Measurements from ENCODE around the gene FAM187B. TPM values are rescaled to one million over a fixed set of nuclear protein-coding genes. Genes with fewer than 3 reads are reported as not detected.

FAM187B gene
- total and polyA plus RNA-seq, 8 donors = not detected

- no peak for TF ChIP-seq CTCF (IDR thresholded peaks at IDR 0.05)
- Histone ChIP-seq H3K4me1 (no peaks in the 10 kb centered on the region), H3K27ac (no peak overlapping the region), H3K4me3 (no peak overlapping the region), H3K36me3 (no peaks in the 10 kb centered on the region), H3K9me3 (no peaks in the 10 kb centered on the region), H3K27me3 (no peaks in the 10 kb centered on the region)
- 69 to 71% methylated on average over 3 of the region's 3 CpGs for WGBS, 2 donors
- FAIRE-seq (no peak), DNase-seq (no peak), ATAC-seq (no peak)
- intact Hi-C loops (cut with DNase I) = no loop called here
Observed at GRCh38 chr19:35176181-35176570, 52.4 kb downstream of the FAM187B start.

Other genes starting within 250 kb of the FAM187B start
- 10 to 100 TPM; 47.3 to 97.2 (median 87.4) TPM for gene GRAMD1A, start 228.4 kb downstream of the FAM187B start, total RNA-seq
- gene GRAMD1A, start 228.4 kb downstream of the FAM187B start, polyA plus RNA-seq = 100 to 1,000 TPM in 1 of 2 donors, 10 to 100 TPM in 1; 49.7 to 137 TPM
- 10 to 100 TPM in 1 of 6 donors, 1 to 10 TPM in 5; 2.9 to 11.0 (median 4.4) TPM for gene SCN1B, start 198.3 kb downstream of the FAM187B start, total RNA-seq
- gene SCN1B, start 198.3 kb downstream of the FAM187B start, polyA plus RNA-seq = 10 to 100 TPM; 14.0 to 15.1 TPM
- gene HPN, start 187.0 kb downstream of the FAM187B start, total RNA-seq = 100 to 1,000 TPM in 4 of 6 donors, 10 to 100 TPM in 2; 93.0 to 146 (median 118) TPM
- gene HPN, start 187.0 kb downstream of the FAM187B start, polyA plus RNA-seq = 100 to 1,000 TPM; 208 to 238 TPM
- 10 to 100 TPM; 12.2 to 33.4 (median 16.7) TPM for gene FXYD3, start 112.9 kb downstream of the FAM187B start, total RNA-seq
- 10 to 100 TPM; 33.9 to 59.1 TPM for gene FXYD3, start 112.9 kb downstream of the FAM187B start, polyA plus RNA-seq
- 1 to 10 TPM in 5 of 6 donors, under 1 TPM in 1; 0.38 to 2.5 (median 1.7) TPM for gene LGI4, start 93.7 kb downstream of the FAM187B start, total RNA-seq
- gene LGI4, start 93.7 kb downstream of the FAM187B start, polyA plus RNA-seq = 10 to 100 TPM in 1 of 2 donors, 1 to 10 TPM in 1; 8.0 to 17.9 TPM
- 1 to 10 TPM; 2.8 to 6.8 (median 4.6) TPM for gene FXYD1, start 89.9 kb downstream of the FAM187B start, total RNA-seq
- gene FXYD1, start 89.9 kb downstream of the FAM187B start, polyA plus RNA-seq = 10 to 100 TPM in 1 of 2 donors, 1 to 10 TPM in 1; 9.3 to 16.1 TPM
- gene FXYD7, start 85.5 kb downstream of the FAM187B start, total RNA-seq = under 1 TPM in 1 of 6 donors, not detected in 5; 0.23 TPM
- gene FXYD7, start 85.5 kb downstream of the FAM187B start, polyA plus RNA-seq = under 1 TPM in 1 of 2 donors, not detected in 1; 0.61 TPM
- gene FXYD5, start 74.0 kb downstream of the FAM187B start, total RNA-seq = 10 to 100 TPM in 3 of 6 donors, 1 to 10 TPM in 3; 2.6 to 34.1 (median 9.2) TPM
- 100 to 1,000 TPM in 1 of 2 donors, 10 to 100 TPM in 1; 31.9 to 101 TPM for gene FXYD5, start 74.0 kb downstream of the FAM187B start, polyA plus RNA-seq
- gene LSR, start 20.3 kb upstream of the FAM187B start, total RNA-seq = 100 to 1,000 TPM in 1 of 6 donors, 10 to 100 TPM in 5; 51.6 to 103 (median 67.0) TPM
- gene LSR, start 20.3 kb upstream of the FAM187B start, polyA plus RNA-seq = 10 to 100 TPM; 46.1 to 67.5 TPM
- gene USF2, start 40.2 kb upstream of the FAM187B start, total RNA-seq = 10 to 100 TPM; 46.4 to 84.9 (median 59.8) TPM
- 100 to 1,000 TPM; 106 to 112 TPM for gene USF2, start 40.2 kb upstream of the FAM187B start, polyA plus RNA-seq
- 10 to 100 TPM in 1 of 6 donors, 1 to 10 TPM in 4, under 1 TPM in 1; 0.69 to 10.2 (median 2.2) TPM for gene HAMP, start 53.8 kb upstream of the FAM187B start, total RNA-seq
- 100 to 1,000 TPM in 1 of 2 donors, 10 to 100 TPM in 1; 24.5 to 138 TPM for gene HAMP, start 53.8 kb upstream of the FAM187B start, polyA plus RNA-seq
- gene MAG, start 63.4 kb upstream of the FAM187B start, total RNA-seq = under 1 TPM in 1 of 6 donors, not detected in 5; 0.17 TPM
- gene MAG, start 63.4 kb upstream of the FAM187B start, polyA plus RNA-seq = under 1 TPM in 1 of 2 donors, not detected in 1; 0.47 TPM
- 1 to 10 TPM in 2 of 6 donors, under 1 TPM in 4; 0.32 to 2.1 (median 0.94) TPM for gene CD22, start 100.4 kb upstream of the FAM187B start, total RNA-seq
- under 1 TPM; 0.38 to 0.49 TPM for gene CD22, start 100.4 kb upstream of the FAM187B start, polyA plus RNA-seq
- 1 to 10 TPM in 4 of 6 donors, under 1 TPM in 2; 0.60 to 3.5 (median 1.8) TPM for gene FFAR1, start 119.2 kb upstream of the FAM187B start, total RNA-seq
- 10 to 100 TPM in 1 of 2 donors, 1 to 10 TPM in 1; 3.6 to 30.1 TPM for gene FFAR1, start 119.2 kb upstream of the FAM187B start, polyA plus RNA-seq
- under 1 TPM in 5 of 6 donors, not detected in 1; 0.09 to 0.37 (median 0.26) TPM for gene FFAR3, start 129.7 kb upstream of the FAM187B start, total RNA-seq
- gene FFAR3, start 129.7 kb upstream of the FAM187B start, polyA plus RNA-seq = 1 to 10 TPM; 1.5 to 2.7 TPM
- under 1 TPM in 2 of 6 donors, not detected in 4; 0.12 to 0.16 TPM for gene GPR42, start 142.3 kb upstream of the FAM187B start, total RNA-seq
- under 1 TPM in 1 of 2 donors, not detected in 1; 0.52 TPM for gene GPR42, start 142.3 kb upstream of the FAM187B start, polyA plus RNA-seq
- under 1 TPM in 4 of 6 donors, not detected in 2; 0.20 to 0.95 (median 0.35) TPM for gene FFAR2, start 219.5 kb upstream of the FAM187B start, total RNA-seq
- 1 to 10 TPM in 1 of 2 donors, under 1 TPM in 1; 0.30 to 2.5 TPM for gene FFAR2, start 219.5 kb upstream of the FAM187B start, polyA plus RNA-seq

Data from pancreas (tissue), 10 donors.